ENCODE measurements around the gene LCLAT1. TPM values are rescaled to one million over a fixed set of nuclear protein-coding genes. Genes with fewer than 3 reads are reported as not detected.

Gene LCLAT1
- total RNA-seq, 1 donor from 2014 or later: 41.0 TPM

GRCh38 chr2:30677861-30678385 lies 230.9 kb downstream of the LCLAT1 start:
- no peaks in the 10 kb centered on the region for H3K9me3 ChIP-seq (replicated peaks)
- no peak overlapping the region for H3K27ac ChIP-seq (replicated peaks)
- intact Hi-C loops (cut with micrococcal nuclease): no loop called here
- H3K36me3 ChIP-seq: no peaks in the 10 kb centered on the region
- H3K4me3 ChIP-seq: no peak overlapping the region
- no peak for DNase-seq
- H3K27me3 ChIP-seq (ENCODE audit: low read depth): no peaks in the 10 kb centered on the region
- TF ChIP-seq, protein P1, sequence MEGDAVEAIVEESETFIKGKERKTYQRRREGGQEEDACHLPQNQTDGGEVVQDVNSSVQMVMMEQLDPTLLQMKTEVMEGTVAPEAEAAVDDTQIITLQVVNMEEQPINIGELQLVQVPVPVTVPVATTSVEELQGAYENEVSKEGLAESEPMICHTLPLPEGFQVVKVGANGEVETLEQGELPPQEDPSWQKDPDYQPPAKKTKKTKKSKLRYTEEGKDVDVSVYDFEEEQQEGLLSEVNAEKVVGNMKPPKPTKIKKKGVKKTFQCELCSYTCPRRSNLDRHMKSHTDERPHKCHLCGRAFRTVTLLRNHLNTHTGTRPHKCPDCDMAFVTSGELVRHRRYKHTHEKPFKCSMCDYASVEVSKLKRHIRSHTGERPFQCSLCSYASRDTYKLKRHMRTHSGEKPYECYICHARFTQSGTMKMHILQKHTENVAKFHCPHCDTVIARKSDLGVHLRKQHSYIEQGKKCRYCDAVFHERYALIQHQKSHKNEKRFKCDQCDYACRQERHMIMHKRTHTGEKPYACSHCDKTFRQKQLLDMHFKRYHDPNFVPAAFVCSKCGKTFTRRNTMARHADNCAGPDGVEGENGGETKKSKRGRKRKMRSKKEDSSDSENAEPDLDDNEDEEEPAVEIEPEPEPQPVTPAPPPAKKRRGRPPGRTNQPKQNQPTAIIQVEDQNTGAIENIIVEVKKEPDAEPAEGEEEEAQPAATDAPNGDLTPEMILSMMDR (IDR thresholded peaks at IDR 0.05; ENCODE audit: borderline replicate concordance): no peak
- H3K4me1 ChIP-seq: no peaks in the 10 kb centered on the region

- TF ChIP-seq, protein P1 (IDR thresholded peaks at IDR 0.05; ENCODE audit: borderline replicate concordance): no peak
Observed at GRCh38 chr2:30678410-30679137, 231.5 kb downstream of the LCLAT1 start.

DNA sequence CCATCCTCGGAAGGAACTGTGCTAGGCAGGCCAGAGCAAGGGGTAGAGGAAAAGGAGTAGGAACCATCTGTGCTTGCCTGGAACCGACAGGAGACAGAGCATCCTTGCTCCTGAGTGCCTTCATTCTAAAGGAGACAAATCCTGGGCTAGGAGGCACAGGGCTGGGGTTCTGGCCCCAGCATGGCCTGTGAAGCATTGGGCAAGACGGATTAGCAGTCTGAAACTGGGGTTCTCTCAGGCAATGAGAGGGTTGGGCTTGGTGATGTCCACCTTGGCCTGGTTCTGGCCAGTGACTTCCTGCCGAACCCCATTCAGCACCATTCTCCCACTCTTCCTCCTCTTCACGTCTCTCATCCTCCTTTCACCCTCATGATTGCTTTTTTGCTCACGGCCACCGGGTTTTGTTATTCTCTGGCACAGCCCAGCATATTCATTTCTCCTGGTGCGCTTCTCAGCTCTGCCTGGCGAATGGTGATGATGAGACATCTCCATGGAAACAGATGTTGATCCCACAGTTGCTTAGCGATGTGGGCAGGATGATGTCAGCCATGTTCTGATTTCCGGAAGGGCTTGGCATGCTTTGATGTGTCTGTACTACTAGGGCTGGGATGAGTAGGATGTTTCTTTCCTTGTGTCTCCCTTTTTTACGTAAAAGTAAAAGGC lies 232.5 kb downstream of the LCLAT1 start:
- H3K36me3 ChIP-seq: no peaks in the 10 kb centered on the region
- H3K4me3 ChIP-seq: no peak overlapping the region
- TF ChIP-seq, protein P1 (IDR thresholded peaks at IDR 0.05; ENCODE audit: borderline replicate concordance): no peak
- no peaks in the 10 kb centered on the region for H3K4me1 ChIP-seq
- no peaks in the 10 kb centered on the region for H3K27me3 ChIP-seq (ENCODE audit: low read depth)
- no peaks in the 10 kb centered on the region for H3K9me3 ChIP-seq (replicated peaks)
- intact Hi-C loops (cut with micrococcal nuclease): no loop called here
- no peak for DNase-seq
- no peak overlapping the region for H3K27ac ChIP-seq (replicated peaks)

More at GRCh38 chr2:30678410-30679137, 231.5 kb downstream of the LCLAT1 start:
- H3K4me3 ChIP-seq: no peak overlapping the region
- no peak overlapping the region for H3K27ac ChIP-seq (replicated peaks)
- intact Hi-C loops (cut with micrococcal nuclease): no loop called here
- no peaks in the 10 kb centered on the region for H3K4me1 ChIP-seq
- no peaks in the 10 kb centered on the region for H3K27me3 ChIP-seq (ENCODE audit: low read depth)
- no peaks in the 10 kb centered on the region for H3K36me3 ChIP-seq
- DNase-seq: no peak
- no peaks in the 10 kb centered on the region for H3K9me3 ChIP-seq (replicated peaks)

DNA sequence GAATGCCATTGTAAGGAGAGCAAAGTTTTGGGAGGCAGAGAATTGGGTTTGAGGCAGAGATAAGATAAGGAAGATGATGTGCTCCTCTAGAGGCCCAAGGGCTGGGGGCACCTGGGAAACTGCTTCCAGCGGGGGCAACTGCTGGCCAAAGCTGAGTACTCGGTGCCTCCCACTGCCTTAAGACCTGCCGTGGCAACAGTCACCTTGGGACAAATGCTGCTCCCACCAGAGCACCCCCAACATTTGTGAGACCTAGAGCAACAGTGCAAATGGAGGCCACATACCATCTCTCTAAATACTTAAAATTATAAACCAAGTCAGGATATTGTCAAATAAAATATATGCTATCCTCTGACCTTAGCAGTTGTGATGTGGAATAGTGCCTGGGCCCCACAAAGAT lies 233.1 kb downstream of the LCLAT1 start:
- DNase-seq: no peak
- intact Hi-C loops (cut with micrococcal nuclease): no loop called here
- Histone ChIP-seq H3K27me3 (ENCODE audit: low read depth) (no peaks in the 10 kb centered on the region), H3K4me3 (no peak overlapping the region), H3K4me1 (no peaks in the 10 kb centered on the region), H3K9me3 (replicated peaks) (no peaks in the 10 kb centered on the region), H3K36me3 (no peaks in the 10 kb centered on the region), H3K27ac (replicated peaks) (no peak overlapping the region)
- TF ChIP-seq, protein P1 (IDR thresholded peaks at IDR 0.05; ENCODE audit: borderline replicate concordance): no peak

DNA sequence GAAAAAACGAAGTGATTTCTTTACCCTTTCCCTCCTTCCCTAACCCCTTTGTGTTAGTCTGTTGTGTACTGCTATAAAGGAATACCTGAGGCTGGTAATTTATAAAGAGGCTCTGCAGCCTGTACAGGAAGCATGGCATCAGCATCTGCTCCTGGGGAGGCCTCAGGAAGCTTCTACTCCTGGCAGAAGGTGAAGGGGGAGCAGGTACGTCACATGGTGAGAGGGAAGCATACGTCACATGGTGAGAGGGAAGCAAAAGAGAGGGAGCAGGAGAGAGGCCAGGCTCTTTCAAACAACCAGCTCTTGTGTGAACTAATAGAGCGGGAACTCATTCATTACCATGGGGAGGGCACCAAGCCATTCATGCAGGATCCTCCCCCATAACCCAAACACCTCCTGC lies 234.0 kb downstream of the LCLAT1 start:
- TF ChIP-seq, protein P1 (IDR thresholded peaks at IDR 0.05; ENCODE audit: borderline replicate concordance): no peak
- DNase-seq: no peak
- Histone ChIP-seq H3K27me3 (ENCODE audit: low read depth) (no peaks in the 10 kb centered on the region), H3K36me3 (no peaks in the 10 kb centered on the region), H3K4me1 (peaks cover 3% of the 10 kb centered on the region), H3K27ac (replicated peaks) (no peak overlapping the region), H3K4me3 (no peak overlapping the region), H3K9me3 (replicated peaks) (no peaks in the 10 kb centered on the region)
- intact Hi-C loops (cut with micrococcal nuclease): no loop called here

All from left ventricle myocardium inferior (tissue), 1 donor.